Mesenchymal stem cell (in vitro differentiated cells and primary cell): ENCODE data around the gene PLCH2.

Source experiments
- DNase-seq: peaks from one replicate; pipeline ENCODE4 v3.0.0-alpha.2; 2013
- H2AFZ ChIP-seq: one replicate; pipeline ENCODE4 v1.6.1; 2013; ENCODE audit warnings: low read depth, mild to moderate bottlenecking, control low read depth, inconsistent platforms, low read length, moderate library complexity
- H2AK5ac ChIP-seq: 2 replicates; pipeline ENCODE4 v1.6.1; 2013; ENCODE audit warnings: low read length, moderate library complexity, mild to moderate bottlenecking, inconsistent platforms; ENCODE audit not compliant: severe bottlenecking
- H2BK120ac ChIP-seq: one replicate; pipeline ENCODE4 v1.6.1; 2013; ENCODE audit warnings: low read depth, mild to moderate bottlenecking, inconsistent platforms, low read length, moderate library complexity
- H2BK12ac ChIP-seq, 2 experiments: one replicate each; pipeline ENCODE4 v1.6.1; 2013; ENCODE audit warnings: inconsistent platforms in 2 of 2, low read length in 2 of 2, mild to moderate bottlenecking in 2 of 2, moderate library complexity in 2 of 2, control low read depth in 1 of 2
- H2BK15ac ChIP-seq: one replicate; pipeline ENCODE4 v1.6.1; 2013; ENCODE audit warnings: mild to moderate bottlenecking, low read depth, inconsistent platforms; ENCODE audit not compliant: poor library complexity, severe bottlenecking
- H2BK5ac ChIP-seq: 2 replicates; pipeline ENCODE4 v1.6.1; 2013; ENCODE audit warnings: low read depth, mild to moderate bottlenecking, low read length, control low read depth, inconsistent platforms; ENCODE audit not compliant: poor library complexity, severe bottlenecking
- H3K14ac ChIP-seq, 2 experiments: one replicate each; pipeline ENCODE4 v1.6.1; 2013; ENCODE audit warnings: inconsistent platforms in 2 of 2, low read length in 2 of 2, control low read depth in 1 of 2, mild to moderate bottlenecking in 1 of 2, moderate library complexity in 1 of 2
- H3K18ac ChIP-seq, 2 experiments: one replicate each; pipeline ENCODE4 v1.6.1; 2013; ENCODE audit warnings: inconsistent platforms in 2 of 2, low read length in 2 of 2, control low read depth in 1 of 2, low read depth in 1 of 2, mild to moderate bottlenecking in 1 of 2
- H3K23ac ChIP-seq, 2 experiments: one replicate each; pipeline ENCODE4 v1.6.1; 2013; ENCODE audit warnings: inconsistent platforms in 2 of 2, low read length in 2 of 2, mild to moderate bottlenecking in 2 of 2, moderate library complexity in 2 of 2, control low read depth in 1 of 2
- H3K27ac ChIP-seq: 2 replicates; pipeline ENCODE4 v1.5.1; 2013; ENCODE audit warnings: mild to moderate bottlenecking, moderate library complexity, low read length, control low read depth, inconsistent platforms; ENCODE audit not compliant: poor library complexity, severe bottlenecking
- H3K27me3 ChIP-seq, 2 experiments: 2 replicates each; pipeline versions ENCODE4 v1.6.1 to v1.7.0; 2013; ENCODE audit warnings: low read length in 2 of 2, mild to moderate bottlenecking in 2 of 2, moderate library complexity in 2 of 2, control low read depth in 1 of 2, inconsistent platforms in 1 of 2; ENCODE audit not compliant: control insufficient read depth in 1 of 2, insufficient read depth in 1 of 2
- H3K36me3 ChIP-seq, 2 experiments: 2 replicates each; pipeline versions ENCODE4 v1.6.1 to v1.7.0; 2013; ENCODE audit warnings: low read length in 2 of 2, control low read depth in 1 of 2, inconsistent platforms in 1 of 2, low read depth in 1 of 2, mild to moderate bottlenecking in 1 of 2; ENCODE audit not compliant: insufficient read depth in 2 of 2, control insufficient read depth in 1 of 2
- H3K4ac ChIP-seq, 2 experiments: one replicate each; pipeline ENCODE4 v1.6.1; 2013; ENCODE audit warnings: inconsistent platforms in 2 of 2, low read length in 2 of 2, mild to moderate bottlenecking in 2 of 2, moderate library complexity in 2 of 2, control low read depth in 1 of 2, low read depth in 1 of 2
- H3K4me1 ChIP-seq: 2 replicates; pipeline ENCODE4 v1.6.1; 2013; ENCODE audit warnings: low read depth, low read length, control low read depth; ENCODE audit not compliant: control insufficient read depth, insufficient read depth
- H3K4me2 ChIP-seq: 2 replicates; pipeline ENCODE4 v1.6.1; 2013; ENCODE audit warnings: low read length, mild to moderate bottlenecking, inconsistent platforms; ENCODE audit not compliant: poor library complexity, severe bottlenecking
- H3K4me3 ChIP-seq, 2 experiments: 2 replicates each; pipeline versions ENCODE4 v1.5.1 to v1.7.0; 2013; ENCODE audit warnings: low read length in 2 of 2, mild to moderate bottlenecking in 2 of 2, control low read depth in 1 of 2, low read depth in 1 of 2; ENCODE audit not compliant: insufficient read depth in 1 of 2
- H3K79me1 ChIP-seq: replicated peaks from 2 replicates; pipeline ENCODE4 v1.6.1; 2013; ENCODE audit warnings: mild to moderate bottlenecking, control low read depth, low read length, inconsistent platforms; ENCODE audit not compliant: poor library complexity, severe bottlenecking
- H3K9ac ChIP-seq: 2 replicates; pipeline ENCODE4 v1.7.0; 2013; ENCODE audit warnings: mild to moderate bottlenecking, low read length, moderate library complexity
- H3K9me3 ChIP-seq: 2 replicates; pipeline ENCODE4 v1.7.0; 2013; ENCODE audit warnings: mild to moderate bottlenecking, low read length; ENCODE audit not compliant: control insufficient read depth
- H4K8ac ChIP-seq: one replicate; pipeline ENCODE4 v1.6.1; 2013; ENCODE audit warnings: inconsistent platforms, mild to moderate bottlenecking, low read length, moderate library complexity
- H4K91ac ChIP-seq: one replicate; pipeline ENCODE4 v1.6.1; 2013; ENCODE audit warnings: mild to moderate bottlenecking, low read length, inconsistent platforms
- WGBS: methylation state at CpG from one replicate; pipeline ENCODE4 v1.1.7; 2013; ENCODE audit warnings: mixed read lengths; 5-methylcytosine and 5-hydroxymethylcytosine counted together

Gene PLCH2

GRCh38 chr1:2505461-2505994 is 29.4 kb downstream of the PLCH2 start:
- Histone ChIP-seq H4K8ac (peak overlapping the region; percentile 12), H2BK120ac (no peak overlapping the region), H3K4me3 (no peak overlapping the region), H3K4ac (no peak overlapping the region), H3K36me3 (peaks cover 16 to 74% of the 10 kb centered on the region in 2 experiments), H3K14ac (no peak overlapping the region), H3K4me1 (peaks cover 20% of the 10 kb centered on the region), H3K4me2 (no peak overlapping the region), H3K79me1 (no peaks in the 10 kb centered on the region), H2BK12ac (no peak overlapping the region), H3K27me3 (peaks cover 0 to 51% of the 10 kb centered on the region in 2 experiments), H2AFZ (no peak overlapping the region), H3K9ac (no peak overlapping the region), H3K18ac (no peak overlapping the region), H4K91ac (no peak overlapping the region), H2BK15ac (no peak overlapping the region), H3K9me3 (no peaks in the 10 kb centered on the region), H3K27ac (no peak overlapping the region), H2AK5ac (no peak overlapping the region), H2BK5ac (no peak overlapping the region), H3K23ac (no peak overlapping the region)
- DNase-seq = no peak
- WGBS = 83% methylated on average over 21 of the region's 21 CpGs

DNA sequence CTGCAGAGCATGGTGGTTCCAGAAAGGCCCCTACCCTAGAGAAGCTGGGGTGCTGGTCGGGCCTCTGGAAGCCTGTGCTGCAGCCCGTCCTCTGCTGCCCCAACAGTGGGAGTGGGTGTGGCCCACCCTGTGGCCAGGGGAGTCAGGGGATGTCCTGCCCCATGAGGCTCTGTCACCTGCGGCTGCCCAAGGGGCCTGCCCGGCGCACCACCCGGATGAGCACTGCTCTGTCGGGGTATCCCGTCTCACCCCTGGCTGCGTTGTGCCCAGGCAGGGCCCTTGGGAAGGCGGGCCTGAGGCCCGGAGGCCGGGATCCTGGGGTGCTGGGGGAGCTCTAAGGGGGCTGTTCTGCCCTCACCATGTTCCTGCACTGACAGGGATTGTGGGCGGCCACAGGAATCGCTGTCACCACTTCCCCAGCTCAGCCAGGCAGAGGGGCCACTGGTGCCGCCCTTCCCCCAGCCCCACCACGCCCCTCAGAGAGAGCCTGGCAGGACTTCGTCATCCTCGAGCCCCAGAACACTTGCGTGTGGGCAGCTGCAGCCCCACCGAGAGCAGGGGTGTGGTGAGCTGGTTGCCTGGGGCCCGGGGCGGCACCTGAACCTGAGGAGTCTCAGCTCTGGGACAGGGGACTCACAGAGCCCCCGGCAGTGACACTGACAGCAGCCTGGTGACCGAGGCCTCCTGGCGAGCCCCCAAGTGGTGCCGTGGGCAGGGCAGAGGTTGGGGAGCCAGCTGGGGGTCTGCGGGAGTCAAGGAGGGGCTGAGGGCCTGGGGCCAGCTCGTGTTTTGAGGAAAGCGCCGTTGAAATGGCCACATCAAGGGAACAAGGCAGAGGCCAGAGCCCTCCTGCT is 30.1 kb downstream of the PLCH2 start:
- Histone ChIP-seq H3K14ac (no peak overlapping the region), H2BK12ac (no peak overlapping the region), H3K4ac (no peak overlapping the region), H3K4me3 (peak overlapping the region in 1 of 2 experiments; percentile 2), H2AK5ac (no peak overlapping the region), H3K18ac (no peak overlapping the region), H3K79me1 (no peaks in the 10 kb centered on the region), H2BK5ac (no peak overlapping the region), H3K4me1 (peaks cover 19% of the 10 kb centered on the region), H2AFZ (no peak overlapping the region), H3K36me3 (peaks cover 22 to 78% of the 10 kb centered on the region in 2 experiments), H3K4me2 (no peak overlapping the region), H3K23ac (no peak overlapping the region), H4K91ac (peak overlapping the region; percentile 28), H3K9me3 (no peaks in the 10 kb centered on the region), H2BK15ac (no peak overlapping the region), H3K27ac (no peak overlapping the region), H2BK120ac (no peak overlapping the region), H3K9ac (no peak overlapping the region), H4K8ac (no peak overlapping the region), H3K27me3 (peaks cover 0 to 46% of the 10 kb centered on the region in 2 experiments)
- DNase-seq = no peak
- WGBS = 84% methylated on average over 30 of the region's 30 CpGs

DNA sequence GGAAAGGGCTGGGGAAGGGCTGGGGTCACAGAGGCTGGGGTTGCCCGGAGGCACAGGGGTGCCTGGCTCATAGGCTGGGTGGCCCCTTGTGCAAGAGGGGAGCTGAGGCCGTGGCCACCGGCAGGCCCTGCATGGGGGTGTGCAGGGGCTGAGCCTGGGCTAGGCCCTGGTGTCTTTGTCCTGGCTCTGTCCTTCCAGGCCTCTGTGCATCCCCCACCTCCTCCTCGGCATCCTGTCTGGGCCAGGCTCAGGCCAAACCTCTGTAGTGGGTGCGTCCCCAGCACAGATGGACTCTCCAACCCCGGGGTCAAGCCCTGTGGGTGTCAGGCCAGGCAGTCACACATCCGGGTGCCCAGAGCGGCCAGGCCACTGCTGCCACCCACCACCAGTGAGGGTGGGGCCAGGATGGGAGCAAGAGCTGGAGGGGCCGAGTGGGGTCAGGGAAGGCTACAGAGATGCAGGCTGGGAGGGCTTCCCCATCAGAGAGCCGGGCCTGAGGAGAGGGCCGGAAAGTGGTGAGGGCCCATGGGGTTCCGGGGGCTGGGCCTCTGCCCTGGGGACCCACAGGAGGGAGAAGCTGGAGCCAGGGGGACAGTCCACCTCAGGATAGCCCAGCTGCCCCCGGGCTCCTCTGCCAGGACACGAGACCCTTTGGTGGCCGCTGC is 30.9 kb downstream of the PLCH2 start:
- no peak overlapping the region for H4K8ac ChIP-seq
- no peak overlapping the region for H2AK5ac ChIP-seq
- peaks cover 0 to 39% of the 10 kb centered on the region in 2 experiments for H3K27me3 ChIP-seq
- no peaks in the 10 kb centered on the region for H3K9me3 ChIP-seq
- no peak for DNase-seq
- no peak overlapping the region for H2BK120ac ChIP-seq
- H3K23ac ChIP-seq = no peak overlapping the region
- no peak overlapping the region for H3K4me3 ChIP-seq
- peak overlapping the region; percentile 37 for H2BK15ac ChIP-seq
- no peak overlapping the region for H3K4ac ChIP-seq
- peaks cover 19% of the 10 kb centered on the region for H3K4me1 ChIP-seq
- H3K14ac ChIP-seq = no peak overlapping the region
- H3K18ac ChIP-seq = no peak overlapping the region
- no peak overlapping the region for H2BK12ac ChIP-seq
- no peak overlapping the region for H4K91ac ChIP-seq
- no peak overlapping the region for H2AFZ ChIP-seq
- H3K36me3 ChIP-seq = peaks cover 30 to 78% of the 10 kb centered on the region in 2 experiments
- no peak overlapping the region for H3K9ac ChIP-seq
- no peak overlapping the region for H3K27ac ChIP-seq
- H3K4me2 ChIP-seq = no peak overlapping the region
- 68% methylated on average over 13 of the region's 15 CpGs for WGBS
- no peak overlapping the region for H2BK5ac ChIP-seq
- H3K79me1 ChIP-seq = peaks cover 2% of the 10 kb centered on the region

GRCh38 chr1:2507744-2508155 is 31.7 kb downstream of the PLCH2 start:
- Histone ChIP-seq H3K23ac (no peak overlapping the region), H2AK5ac (no peak overlapping the region), H3K4me2 (no peak overlapping the region), H3K4ac (no peak overlapping the region), H4K8ac (no peak overlapping the region), H3K27me3 (peaks cover 0 to 32% of the 10 kb centered on the region in 2 experiments), H2BK120ac (no peak overlapping the region), H3K14ac (no peak overlapping the region), H3K9me3 (no peaks in the 10 kb centered on the region), H3K4me1 (peaks cover 16% of the 10 kb centered on the region), H2AFZ (no peak overlapping the region), H3K18ac (no peak overlapping the region), H3K27ac (no peak overlapping the region), H2BK12ac (no peak overlapping the region), H2BK5ac (no peak overlapping the region), H3K79me1 (peaks cover 3% of the 10 kb centered on the region), H4K91ac (no peak overlapping the region), H2BK15ac (no peak overlapping the region), H3K36me3 (peaks cover 35 to 78% of the 10 kb centered on the region in 2 experiments), H3K9ac (no peak overlapping the region), H3K4me3 (no peak overlapping the region)
- 94% methylated on average over 5 of the region's 6 CpGs for WGBS
- DNase-seq = no peak
